ENCODE data around the gene UMOD.

The UMOD gene

DNA sequence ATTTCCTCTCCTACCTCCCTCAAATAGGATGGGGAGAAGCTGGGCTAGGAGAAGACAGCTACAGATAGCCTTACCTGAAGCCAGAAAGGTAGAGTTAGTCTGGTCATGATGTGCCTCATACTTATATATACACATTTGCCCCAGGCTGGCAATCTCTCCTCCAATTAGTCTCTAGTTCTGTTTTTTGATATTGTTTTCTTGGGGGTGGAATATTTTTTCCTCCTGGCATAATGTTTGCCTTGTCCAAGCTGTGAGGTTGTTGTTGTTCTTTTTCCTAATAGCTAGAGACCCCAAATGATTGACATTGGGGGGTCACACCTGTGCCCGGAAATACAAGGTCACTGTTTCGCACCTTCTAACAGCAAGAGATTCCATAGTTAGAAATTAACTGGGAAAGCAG lies at the start of gene UMOD:
Gene UMOD (minus strand): TSS at position 101 of the 400 bp plus-strand sequence. CDS start 1,978 bp downstream, outside the sequence.
- no peak for DNase-seq

DNA sequence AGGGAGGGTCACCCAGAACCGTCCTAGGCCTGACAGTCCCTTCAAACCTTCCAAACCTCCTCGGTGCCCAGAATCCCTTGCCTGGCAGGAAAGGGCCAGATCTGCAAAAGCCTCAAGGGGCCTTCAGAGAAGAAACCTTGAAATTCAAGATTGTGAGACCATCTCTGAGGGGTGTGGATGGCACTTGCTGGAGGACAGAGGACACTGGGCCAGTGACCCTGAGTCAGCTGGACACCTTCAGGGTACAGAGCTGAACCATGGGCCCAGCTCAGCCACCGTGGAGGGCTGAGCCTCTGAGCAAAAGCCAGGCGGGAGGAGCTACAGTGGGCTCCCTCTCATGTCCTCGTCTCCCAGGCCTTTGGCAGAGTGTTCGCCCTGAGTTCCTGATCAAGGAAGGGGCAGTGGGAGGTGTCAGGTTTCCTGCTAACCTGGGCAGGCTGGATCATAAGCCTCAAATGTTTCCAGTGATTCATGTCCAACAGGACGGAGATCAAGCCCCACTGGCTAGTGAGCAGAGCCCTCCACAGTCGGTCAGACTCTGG lies 49.0 kb upstream of the UMOD start:
- no peak for DNase-seq

DNA sequence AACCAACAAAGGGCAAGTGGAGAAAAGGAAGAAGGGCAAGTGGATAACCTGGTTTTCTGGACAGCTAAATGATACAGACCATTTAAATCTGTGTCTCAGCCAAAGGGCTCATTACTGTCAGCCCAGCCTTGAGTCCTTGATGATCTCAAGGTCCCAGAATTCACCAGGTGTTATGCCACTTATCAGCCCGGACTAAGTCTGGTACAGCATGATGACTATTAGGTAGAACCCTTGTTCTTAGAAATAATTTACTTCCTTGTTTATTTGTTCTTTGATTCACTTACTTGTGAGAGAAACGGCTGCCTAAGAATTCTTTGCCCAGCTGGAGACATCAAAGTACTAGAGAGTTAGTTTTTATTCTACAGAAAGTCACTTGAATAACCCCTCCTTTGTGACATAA lies 48.6 kb upstream of the UMOD start:
- no peak for DNase-seq

DNA sequence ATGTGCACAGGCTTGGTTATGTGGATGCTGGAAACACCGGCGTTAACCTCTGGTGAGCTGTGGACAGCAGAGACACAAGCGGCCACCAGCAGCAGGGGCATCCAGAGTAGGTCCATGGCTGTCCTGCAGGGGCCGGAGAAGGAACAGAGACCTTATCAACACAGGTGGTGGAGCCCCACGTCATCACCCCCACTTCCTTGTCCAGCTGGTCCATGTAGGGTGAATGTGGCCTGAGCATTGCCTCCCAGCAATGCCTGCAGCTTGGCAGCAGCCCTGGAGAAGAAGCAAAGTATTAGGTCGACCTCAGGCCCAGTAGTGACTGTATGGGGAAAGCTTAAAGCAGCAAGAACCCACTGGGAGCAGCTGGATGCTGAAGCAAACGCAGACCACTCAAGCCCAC lies 46.7 kb upstream of the UMOD start:
- DNase-seq, result no peak

DNA sequence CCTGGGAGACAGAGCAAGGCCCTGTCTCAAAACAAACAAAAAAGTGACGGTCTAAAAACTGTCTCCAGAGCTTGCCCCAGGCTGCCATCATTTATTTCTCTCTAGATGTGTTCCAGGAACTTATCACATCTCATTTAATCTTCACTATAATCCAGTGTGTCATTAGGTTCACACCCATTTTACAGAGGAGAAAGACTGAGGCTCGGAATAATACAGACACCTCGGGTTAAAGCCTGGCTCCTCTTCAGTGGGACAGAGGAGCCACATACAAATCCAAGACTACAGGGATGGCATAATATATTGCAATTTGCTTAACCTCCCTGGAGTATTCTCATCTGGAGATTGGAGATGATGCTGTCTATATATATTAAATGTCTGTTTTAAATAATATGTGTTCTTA lies 46.1 kb upstream of the UMOD start:
- no peak for DNase-seq

DNA sequence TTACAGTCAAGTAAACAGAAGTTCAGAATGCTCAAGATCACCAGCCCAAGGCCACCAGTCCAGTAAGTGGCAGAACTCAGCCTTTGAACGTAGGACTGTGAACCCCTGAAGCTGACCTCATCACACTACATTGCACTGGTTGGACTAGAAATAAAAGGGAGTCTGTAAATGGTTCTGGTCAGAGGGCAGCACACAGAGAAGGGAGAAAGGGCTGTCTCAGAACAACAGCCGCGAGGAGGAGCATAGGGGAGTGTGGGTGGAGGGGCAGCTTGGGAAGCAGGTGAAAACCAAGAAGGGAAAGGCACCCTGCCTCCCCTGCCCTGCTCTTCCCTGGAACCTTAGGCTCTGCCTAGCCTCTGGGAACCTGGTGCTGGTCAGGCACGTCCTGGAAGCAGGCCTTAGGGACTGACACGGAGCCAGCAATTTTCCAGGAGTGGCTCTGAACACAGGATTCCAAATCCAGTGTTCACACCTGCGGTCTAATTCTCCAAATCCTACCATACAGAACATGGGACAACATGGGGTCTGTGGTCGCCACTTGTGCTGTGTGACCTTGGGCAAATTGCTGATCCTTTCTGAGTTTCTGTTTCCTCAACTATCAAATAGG lies 45.1 kb upstream of the UMOD start:
- DNase-seq, result no peak

DNA sequence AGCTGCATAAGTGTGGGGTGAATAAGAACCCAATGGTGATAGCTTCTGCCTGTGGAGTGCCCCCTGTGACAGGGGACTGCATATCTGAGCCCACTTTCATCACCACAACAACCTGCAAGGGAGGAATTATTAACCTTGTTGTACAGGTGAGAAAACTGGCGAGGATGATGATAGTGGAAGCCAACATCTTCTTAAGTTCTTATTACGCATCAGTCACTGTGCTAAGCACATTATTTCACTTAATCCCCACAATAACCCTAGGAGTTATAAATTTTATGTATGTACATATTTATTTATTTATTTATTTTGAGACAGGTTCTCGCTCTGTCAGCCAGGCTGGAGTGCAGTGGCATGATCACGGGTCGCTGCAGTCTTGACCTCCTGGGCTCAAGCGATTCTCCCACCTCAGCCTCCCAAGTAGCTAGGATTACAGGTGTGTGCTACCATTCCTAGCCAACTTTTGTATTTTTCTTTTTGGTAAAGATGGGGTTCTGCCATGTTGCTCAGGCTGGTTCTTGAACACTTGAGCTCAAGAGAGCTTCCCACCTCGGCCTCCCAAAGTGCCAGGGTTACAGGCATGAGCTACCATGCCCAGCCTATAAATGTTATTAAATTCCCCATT lies 44.4 kb upstream of the UMOD start:
- no peak for DNase-seq

DNA sequence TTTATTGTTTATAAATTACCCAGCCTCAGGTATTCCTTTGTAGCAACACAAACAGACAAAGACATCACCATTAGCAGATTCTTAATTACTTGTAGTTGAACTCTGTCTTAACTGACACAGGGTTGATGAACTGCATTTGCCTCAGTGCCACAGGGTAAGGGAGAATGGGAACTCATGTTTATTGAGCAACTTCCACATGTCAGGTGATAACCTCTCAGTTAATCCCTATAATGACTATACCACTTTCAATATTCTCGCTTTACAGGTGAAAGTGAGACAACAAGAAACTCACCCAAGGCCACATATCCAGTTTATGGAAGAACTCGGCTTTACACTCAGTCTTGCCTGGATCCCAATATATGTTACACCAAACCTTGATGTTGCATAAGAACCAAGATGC lies 43.4 kb upstream of the UMOD start:
- no peak for DNase-seq

DNA sequence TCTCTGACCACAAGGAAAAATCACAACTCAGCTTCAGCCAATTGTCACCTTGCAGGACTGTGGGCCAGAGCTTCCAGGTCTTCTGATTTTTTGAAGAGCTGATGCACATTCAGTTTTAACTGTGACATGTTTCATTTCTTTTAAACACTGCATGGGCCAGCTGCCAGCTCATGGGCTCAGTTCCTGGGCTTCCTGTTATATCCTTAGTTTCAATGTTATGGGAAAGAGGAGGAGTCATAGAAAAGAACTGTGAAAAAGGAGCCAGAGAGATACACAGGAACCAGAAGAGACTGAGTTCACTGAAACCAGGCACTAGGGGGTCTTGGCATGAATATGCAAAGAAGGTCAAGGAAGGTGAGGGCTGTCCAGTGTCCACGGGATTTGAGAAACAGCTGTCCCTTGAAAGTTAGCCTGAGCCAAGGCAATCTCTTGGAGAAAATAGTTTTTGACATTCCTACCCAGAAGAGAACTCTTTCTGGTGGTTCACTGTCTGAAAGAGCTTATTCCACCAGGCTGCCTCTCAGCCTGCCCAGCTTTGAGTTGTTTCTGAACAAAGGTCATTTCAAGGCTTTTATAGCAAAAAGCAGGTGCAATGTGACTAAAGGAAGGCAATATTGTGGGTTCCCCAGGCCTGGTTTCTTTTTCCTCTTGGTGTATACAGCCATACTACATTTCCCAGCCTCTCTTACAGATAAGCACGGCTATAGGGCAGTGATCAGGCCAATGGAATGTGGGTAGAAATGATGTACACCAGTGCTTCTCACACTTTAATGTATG lies 41.5 kb upstream of the UMOD start:
- DNase-seq, result no peak

DNA sequence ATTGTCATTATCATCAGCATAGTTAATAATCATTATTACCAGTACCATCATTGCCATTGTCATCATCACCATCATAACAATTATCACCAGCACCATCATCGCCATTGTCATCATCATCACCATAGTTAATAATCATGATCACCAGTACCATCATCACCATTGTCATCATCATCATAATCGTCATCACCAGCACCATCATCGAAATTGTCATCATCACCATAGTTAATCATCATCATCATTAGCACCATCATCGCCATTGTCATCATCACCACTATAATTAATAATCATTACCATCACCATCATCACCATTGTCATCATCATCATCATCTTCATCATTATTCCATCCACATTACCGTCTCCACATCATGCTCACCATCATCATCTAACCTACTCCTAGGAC lies 38.5 kb upstream of the UMOD start:
- DNase-seq, result no peak

DNA sequence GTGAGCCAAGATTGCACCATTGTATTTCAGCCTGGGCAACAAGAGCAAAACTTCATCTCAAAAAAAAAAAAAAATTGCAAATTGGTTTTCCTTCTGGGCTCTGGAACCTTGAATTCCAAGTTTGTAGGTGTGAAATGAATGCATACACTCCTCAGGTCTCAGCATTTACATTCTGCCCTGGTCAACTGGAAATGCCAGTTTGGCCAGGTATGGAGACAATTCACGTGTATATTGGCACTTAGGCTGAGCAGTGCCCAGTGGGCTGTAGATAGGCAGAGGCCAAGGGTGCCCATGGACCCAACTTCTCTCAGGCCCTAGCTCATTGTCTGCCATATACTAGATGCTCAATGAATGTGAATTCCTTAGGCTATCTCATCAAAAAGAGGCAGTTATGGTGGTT lies 36.3 kb upstream of the UMOD start:
- no peak for DNase-seq

DNA sequence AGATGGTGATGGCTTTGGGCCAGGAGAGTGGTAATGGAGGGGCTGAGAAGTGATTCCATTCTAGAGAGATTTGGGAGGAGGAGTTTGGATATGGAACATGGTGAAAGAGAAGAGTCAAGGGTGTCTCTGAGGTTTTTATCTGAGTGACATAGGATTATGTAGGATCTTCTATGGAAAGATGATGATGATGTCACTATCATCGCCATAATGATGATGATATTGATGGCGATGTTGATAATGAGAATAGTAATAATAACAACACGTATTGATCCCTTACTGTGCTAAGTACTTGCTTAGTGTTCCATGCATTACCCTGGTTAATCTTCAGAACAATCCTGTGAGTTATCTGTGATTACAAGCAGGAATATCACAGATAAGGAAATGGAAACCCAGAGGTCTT lies 35.5 kb upstream of the UMOD start:
- no peak for DNase-seq

DNA sequence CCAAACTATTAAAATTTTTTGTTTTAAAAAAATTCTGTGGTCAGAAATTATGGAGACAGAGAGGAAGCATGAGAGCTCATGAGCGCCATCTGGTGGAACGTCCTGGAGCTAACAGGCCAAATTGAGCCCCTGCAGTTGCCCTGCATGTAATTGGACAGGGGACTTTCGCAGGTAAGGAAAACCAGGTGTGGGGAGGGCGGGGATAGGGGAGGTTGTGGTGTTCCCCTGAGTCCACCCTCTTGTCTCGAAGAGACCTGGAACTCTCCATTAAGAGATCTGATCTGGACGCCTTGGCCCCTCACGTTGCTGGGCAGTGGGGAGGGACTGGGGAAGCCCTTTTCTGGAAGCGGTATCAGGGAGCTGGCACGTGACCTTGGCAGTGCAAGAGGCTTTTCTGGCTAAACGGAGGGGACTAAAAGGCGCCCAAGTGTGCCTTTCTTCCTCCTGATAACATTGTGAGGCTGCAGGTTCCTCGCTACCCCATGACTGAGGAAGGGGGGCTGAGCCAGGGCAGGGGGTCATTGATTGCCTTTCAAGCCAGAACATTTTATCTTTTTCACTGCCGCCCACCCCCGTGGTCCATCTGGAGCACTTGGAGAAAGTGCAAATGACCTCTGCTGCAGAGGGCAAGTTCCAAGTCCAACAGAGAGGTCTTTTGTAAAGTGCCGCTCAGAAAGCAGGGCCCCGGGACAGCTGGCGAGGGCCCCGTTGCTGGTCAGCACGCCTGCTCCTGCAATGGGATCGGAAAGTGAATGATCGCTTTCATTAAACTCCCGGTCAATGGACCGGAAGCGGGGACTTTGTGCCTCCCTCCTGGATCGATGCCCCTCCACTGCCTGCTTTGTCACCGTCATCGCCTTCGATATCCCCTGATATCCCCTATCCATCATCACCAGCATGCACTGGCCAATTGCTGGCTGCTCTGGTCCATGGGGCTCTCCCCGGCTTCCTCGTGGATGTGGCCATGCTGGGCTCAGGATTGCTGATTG lies 33.6 kb upstream of the UMOD start:
- DNase-seq, result peak in 2 of 4 experiments; percentile 18 to 36

DNA sequence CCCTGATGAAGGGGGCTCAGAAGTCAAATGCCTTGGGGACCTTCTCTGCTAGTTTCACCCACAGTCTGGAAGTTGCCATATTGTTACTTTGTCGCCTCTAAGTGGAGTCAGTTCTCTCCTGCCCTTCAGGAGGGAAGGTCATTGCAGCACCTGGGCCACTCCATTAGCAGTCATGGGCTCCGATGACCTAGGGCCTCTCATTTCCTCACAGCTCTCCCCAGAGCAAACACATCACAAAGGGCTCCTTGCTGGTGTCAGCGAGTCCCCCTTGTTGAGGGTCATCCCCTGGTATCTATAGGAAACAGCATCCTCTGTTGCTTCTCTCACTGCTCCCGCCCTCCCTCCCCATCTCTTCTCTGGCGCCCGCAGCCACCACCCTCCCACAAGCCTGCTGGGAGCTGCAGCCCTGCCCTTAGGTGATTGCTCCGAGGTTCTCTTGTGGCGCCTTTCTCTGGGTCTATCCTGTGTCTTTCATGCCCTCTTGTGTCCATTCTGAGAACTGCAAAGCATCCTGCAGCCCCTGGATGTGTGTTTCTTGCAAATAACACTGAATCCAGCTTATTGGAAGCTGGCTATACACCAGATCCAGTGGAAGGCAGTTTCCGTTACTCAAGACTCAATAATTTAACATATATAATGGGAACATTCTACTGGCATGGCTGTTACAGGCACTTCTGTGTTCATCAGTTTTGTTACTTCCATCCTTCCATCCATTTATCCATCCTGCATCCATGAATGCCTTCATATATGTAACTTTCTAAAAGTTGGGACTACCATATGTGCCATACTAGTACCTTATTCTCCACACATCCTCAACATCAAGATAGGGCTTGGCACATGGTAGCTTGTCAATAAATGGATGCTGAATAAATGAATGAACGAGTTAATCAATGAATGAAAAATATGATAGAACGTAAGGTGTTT lies 30.9 kb upstream of the UMOD start:
- peak in 2 of 4 experiments; percentile 1 to 12 for DNase-seq

DNA sequence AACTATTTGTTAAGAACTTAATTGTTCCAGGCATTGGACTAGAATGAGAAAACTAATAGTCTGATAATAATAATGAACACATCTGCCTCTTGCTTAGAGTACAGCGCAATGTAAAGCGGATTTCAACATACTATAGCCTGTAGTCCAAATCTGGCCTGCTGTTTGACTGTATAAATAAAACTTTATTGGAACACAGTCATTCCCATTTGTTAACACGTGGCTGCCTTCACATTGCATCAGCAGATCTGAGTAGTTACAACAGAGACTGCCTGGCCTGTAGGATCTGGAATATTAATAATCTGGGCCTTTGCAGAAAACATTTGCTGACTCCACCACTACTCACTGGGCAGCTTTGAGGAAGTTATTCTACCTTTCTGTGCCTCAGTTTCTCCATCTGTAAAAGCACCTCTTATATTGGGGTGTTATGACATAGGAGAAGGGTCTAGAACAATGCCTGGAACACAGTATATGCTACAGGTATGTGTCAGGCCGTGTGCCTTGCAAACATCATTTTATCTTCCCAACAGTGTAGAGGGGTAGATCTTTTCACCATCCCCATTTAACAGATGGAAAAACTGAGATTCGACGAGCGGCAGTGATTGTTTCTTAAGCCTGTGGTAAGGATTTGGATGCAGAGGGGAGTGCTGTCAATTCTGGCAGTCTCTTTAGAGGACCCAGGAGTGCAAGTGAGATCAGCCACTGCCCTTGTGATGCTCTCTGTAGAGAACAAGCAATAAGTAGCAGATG lies 29.9 kb upstream of the UMOD start:
- no peak for DNase-seq

DNA sequence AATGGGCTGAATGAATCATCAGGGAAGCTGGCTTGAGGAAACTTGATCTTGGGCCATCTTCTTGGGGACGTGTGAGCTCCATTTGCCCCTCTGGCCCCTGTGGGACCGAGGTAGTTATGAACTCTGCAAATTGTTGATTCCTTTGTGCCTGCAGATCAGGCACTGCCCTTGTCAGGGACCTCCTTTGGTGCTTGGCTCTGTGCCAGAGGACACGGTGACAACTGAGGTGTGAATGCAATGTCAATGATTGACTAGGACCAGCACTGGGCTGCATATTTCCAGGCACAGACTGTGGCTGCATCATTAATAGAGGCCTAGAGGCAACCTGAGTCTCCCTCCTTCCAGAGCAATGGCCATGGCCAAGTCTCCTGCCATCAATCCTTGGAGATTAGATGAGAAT lies 28.3 kb upstream of the UMOD start:
- no peak for DNase-seq

DNA sequence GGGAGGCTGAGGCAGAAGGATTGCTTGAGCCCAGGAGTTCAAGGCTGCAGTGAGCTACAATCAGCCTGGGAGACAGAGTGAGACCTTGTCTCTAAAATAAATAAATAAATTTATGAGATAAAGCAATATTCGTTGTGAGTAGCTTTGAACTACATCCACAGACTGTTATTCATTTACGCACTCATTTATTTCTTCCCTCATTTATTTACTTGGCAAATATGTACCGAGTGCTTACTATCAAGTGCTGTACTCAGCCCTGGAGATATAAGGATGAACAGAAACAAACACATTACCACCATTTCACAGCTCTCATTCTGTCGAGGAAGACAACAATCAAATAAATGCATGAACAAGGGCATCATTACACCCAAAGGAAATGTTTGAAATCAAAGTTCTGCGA lies 24.7 kb upstream of the UMOD start:
- no peak for DNase-seq

DNA sequence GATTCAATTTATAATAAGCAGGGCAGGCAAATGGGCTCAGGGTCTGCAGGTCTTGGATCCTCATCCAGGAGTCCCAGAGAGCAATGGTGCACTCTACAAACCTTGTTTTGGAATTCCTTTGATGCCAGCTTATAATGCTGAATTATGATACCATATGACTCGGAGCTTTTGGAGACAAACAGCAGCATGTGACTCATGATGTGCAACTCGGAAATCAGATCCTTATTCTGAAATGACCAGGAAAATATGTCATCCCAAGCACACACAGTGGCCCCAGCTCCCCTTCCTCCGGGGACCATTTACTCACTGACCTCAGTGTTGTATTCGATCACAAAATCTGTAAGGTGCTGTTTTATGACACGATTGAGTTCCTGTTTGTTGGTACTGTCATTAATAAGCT lies 20.2 kb upstream of the UMOD start:
- no peak for DNase-seq

DNA sequence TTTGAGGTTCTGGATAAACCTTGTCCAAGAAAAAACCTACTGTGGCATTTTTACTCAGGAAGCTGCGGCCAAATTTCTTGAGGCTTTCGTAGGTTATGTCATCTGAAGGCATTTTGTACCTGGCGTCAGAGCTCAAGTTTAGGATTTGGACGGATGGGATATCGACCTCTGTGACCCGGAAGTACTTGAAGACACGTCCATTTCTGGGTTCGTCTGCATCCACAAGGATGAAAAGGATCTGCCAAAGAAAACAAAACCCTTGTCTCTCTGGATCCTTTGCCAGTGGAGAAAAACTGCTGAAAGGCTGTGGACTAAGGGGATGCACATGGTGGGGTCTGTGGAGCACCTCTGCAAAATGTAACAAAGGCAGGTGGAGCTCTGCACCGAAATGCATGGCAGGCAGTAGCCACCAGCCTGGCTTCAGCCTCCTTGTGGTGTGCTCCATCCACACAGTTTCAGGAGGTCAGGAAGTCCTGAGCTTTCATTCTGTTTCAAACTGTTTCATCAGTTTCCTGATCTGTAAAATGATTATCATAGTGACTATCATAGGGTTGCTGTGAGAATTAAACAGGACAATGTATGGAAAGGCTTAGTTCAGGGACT lies 17.0 kb upstream of the UMOD start:
- no peak for DNase-seq

DNA sequence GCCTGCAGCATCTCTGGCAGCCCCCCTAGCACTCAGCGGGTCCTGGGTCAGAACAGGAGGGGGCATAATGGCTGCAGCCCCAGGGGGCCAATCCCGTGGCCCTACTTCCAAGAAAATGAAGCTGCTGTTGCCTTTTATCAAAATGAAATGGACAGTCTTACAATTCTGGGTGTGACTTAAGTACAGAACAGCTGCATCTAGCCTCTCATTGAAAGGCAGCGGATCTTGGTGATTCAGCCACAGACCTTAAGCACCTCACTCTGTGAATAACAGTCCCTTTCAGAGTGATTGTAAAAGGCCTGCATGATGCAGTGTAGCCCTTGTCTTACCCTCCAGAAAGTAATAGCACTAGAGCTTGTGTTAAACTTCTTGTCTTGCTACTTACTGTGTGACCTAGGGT lies 11.5 kb upstream of the UMOD start:
- no peak for DNase-seq

DNA sequence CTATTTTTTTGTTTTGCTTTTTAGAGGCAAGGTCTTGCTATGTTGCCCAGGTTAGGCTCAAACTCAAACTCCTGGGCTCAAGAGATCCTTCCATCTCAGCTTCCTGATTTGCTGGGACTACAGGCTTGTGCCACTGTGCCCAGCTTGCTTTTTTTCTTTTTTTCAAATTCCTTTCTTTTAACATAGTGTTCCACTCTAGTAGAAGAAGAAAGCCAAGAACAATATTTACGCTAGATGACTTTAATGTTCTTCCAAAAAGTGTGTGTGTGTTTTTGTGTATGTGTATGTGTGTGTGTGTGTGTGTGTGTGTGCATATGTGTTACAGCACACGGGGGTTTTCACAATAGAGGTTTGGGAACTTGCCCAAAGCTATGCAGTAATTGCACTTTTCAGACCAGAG lies 10.7 kb upstream of the UMOD start:
- DNase-seq, result no peak
